Measurements from ENCODE around the gene ENTPD8. TPM values are rescaled to one million over a fixed set of nuclear protein-coding genes. Genes with fewer than 3 reads are reported as not detected.

The ENTPD8 gene
- total and polyA plus RNA-seq, 2 of the 4 experiments (the other 2 are of a cell fraction): 0.07 TPM; not detected in 1

- H2AK9ac ChIP-seq (replicated peaks; ENCODE audit: low read depth, low read length, poor library complexity): peak overlapping the region; percentile 42
- H3K9me3 ChIP-seq (ENCODE audit: control insufficient read depth, insufficient read depth, low read length): no peaks in the 10 kb centered on the region
- H3K27me3 ChIP-seq (ENCODE audit: control insufficient read depth, insufficient read depth, low read length): no peaks in the 10 kb centered on the region
- dilution Hi-C loops (cut with HindIII; ENCODE audit: low sequenced_read_pairs, unreplicated experiment) (no loop called here), in situ Hi-C loops (cut with MboI; ENCODE audit: low sequenced_read_pairs) (no loop called here), intact Hi-C loops (cut with micrococcal nuclease) (no loop called here)
- DNase-seq: no peak
- H2AK5ac ChIP-seq (ENCODE audit: low read depth, low read length): no peak overlapping the region
- H2BK120ac ChIP-seq (ENCODE audit: low read depth, low read length): no peak overlapping the region
- no peak overlapping the region for H3K4ac ChIP-seq (ENCODE audit: low read depth, low read length)
- H3K56ac ChIP-seq (ENCODE audit: extremely low read depth, insufficient read depth, low read length): no peak overlapping the region
- WGBS, 2 experiments (ENCODE audit: extremely low coverage in 2 of 2, insufficient read length in 1 of 2): 84% methylated on average over 18 of the region's 43 CpGs; no CpG with 5 or more reads in 1 of the 2 experiments
- no peaks in the 10 kb centered on the region for H3K9me1 ChIP-seq (ENCODE audit: insufficient read depth, low read length)
- no peak for TF ChIP-seq CTCF (conservative IDR thresholded peaks at IDR 0.05; ENCODE audit: low read depth, low read length)
- no peak for TF ChIP-seq CEBPB (IDR thresholded peaks at IDR 0.05; ENCODE audit: low read depth, low read length)
- no peak overlapping the region for H2BK5ac ChIP-seq (ENCODE audit: low read depth, low read length, poor library complexity, severe bottlenecking)
- H3K23ac ChIP-seq (ENCODE audit: low read depth, low read length): no peak overlapping the region
- no peak overlapping the region for H3K9ac ChIP-seq (ENCODE audit: low read depth, low read length)
- no peaks in the 10 kb centered on the region for H3K36me3 ChIP-seq (ENCODE audit: control insufficient read depth, insufficient read depth, low read length)
- H4K8ac ChIP-seq (ENCODE audit: low read depth in 2 of 2, low read length in 2 of 2): no peak overlapping the region
- no peak overlapping the region for H2BK15ac ChIP-seq (ENCODE audit: low read depth, low read length)
- no peak overlapping the region for H3K18ac ChIP-seq (ENCODE audit: low read depth, low read length)
- BruUV-seq (replicated peaks): no TSS peak
- no peak overlapping the region for H2AFZ ChIP-seq (replicated peaks; ENCODE audit: low read length, poor library complexity)
- CTCF ChIA-PET: no interaction called here
- H4K91ac ChIP-seq (ENCODE audit: insufficient read depth, low read depth, low read length): no peak overlapping the region
- H3K4me3 ChIP-seq (ENCODE audit: insufficient read depth, low read depth, low read length): no peak overlapping the region
- no peak overlapping the region for H2BK20ac ChIP-seq (ENCODE audit: low read depth, low read length)
- no peaks in the 10 kb centered on the region for H4K20me1 ChIP-seq (ENCODE audit: insufficient read depth, low read length)
- H3K27ac ChIP-seq (ENCODE audit: insufficient read depth, low read length): no peak overlapping the region
- H3K4me1 ChIP-seq (ENCODE audit: control insufficient read depth, insufficient read depth, low read length): peaks cover 5% of the 10 kb centered on the region
- no peak overlapping the region for H3K14ac ChIP-seq (replicated peaks; ENCODE audit: low read depth, low read length)
- ATAC-seq (ENCODE audit: low read depth): no peak
- no peak overlapping the region for H3K4me2 ChIP-seq (ENCODE audit: low read depth, low read length)
- POLR2A ChIA-PET (ENCODE audit: unreplicated experiment): no interaction called here
- no peak overlapping the region for H4K5ac ChIP-seq (ENCODE audit: low read depth, low read length)
- no peaks in the 10 kb centered on the region for H3K79me1 ChIP-seq (ENCODE audit: low read depth in 1 of 2, low read length in 2 of 2)
Measured at GRCh38 chr9:137434498-137435380, 6.4 kb downstream of the ENTPD8 start.

All from IMR-90 (cell line).